Measurements from ENCODE around the gene CPT1B.

DNA sequence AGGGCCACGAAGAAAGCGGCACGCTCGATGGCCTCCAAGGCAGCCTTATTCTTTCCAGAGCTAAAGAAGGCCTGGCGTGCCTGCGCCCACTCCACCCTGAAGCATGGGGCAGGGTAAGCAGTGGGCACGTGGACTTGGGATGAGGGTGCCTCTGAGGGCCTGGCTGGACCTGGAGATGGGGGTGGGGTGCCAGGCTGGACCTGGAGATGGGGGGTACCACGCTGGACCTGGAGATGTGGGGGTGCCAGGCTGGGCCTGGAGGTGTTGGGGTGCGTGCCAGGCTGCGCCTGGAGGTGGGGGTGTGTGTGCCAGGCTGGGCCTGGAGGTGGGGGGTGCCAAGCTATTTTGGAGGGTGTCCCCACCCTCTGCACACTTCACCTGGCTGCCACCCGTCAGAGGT lies 5.3 kb downstream of the CPT1B start:
- TF ChIP-seq EZH2 (IDR thresholded peaks at IDR 0.05; ENCODE audit: low read depth, unreplicated experiment): no peak
- TF ChIP-seq EZH2phosphoT487 (IDR thresholded peaks at IDR 0.05; ENCODE audit: unreplicated experiment): no peak
- TF ChIP-seq, protein P1, sequence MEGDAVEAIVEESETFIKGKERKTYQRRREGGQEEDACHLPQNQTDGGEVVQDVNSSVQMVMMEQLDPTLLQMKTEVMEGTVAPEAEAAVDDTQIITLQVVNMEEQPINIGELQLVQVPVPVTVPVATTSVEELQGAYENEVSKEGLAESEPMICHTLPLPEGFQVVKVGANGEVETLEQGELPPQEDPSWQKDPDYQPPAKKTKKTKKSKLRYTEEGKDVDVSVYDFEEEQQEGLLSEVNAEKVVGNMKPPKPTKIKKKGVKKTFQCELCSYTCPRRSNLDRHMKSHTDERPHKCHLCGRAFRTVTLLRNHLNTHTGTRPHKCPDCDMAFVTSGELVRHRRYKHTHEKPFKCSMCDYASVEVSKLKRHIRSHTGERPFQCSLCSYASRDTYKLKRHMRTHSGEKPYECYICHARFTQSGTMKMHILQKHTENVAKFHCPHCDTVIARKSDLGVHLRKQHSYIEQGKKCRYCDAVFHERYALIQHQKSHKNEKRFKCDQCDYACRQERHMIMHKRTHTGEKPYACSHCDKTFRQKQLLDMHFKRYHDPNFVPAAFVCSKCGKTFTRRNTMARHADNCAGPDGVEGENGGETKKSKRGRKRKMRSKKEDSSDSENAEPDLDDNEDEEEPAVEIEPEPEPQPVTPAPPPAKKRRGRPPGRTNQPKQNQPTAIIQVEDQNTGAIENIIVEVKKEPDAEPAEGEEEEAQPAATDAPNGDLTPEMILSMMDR (conservative IDR thresholded peaks at IDR 0.05; ENCODE audit: low read depth in 2 of 2): no peak
- TF ChIP-seq POLR2AphosphoS5 (IDR thresholded peaks at IDR 0.05; ENCODE audit: low read depth): no peak
- TF ChIP-seq CREB1 (CRISPR knock-in tag; IDR thresholded peaks at IDR 0.05; ENCODE audit: low read depth): no peak
- TF ChIP-seq JUNB (IDR thresholded peaks at IDR 0.05; ENCODE audit: unreplicated experiment): no peak

Data from GM23338 (cell line).